ENCODE measurements around the gene RNF115. TPM values are rescaled to one million over a fixed set of nuclear protein-coding genes. Genes with fewer than 3 reads are reported as not detected.

RNF115 gene
- total and polyA plus RNA-seq, 12 donors, result 8.3 to 19.2 (median 12.4) TPM

- intact Hi-C loops (cut with DNase I), result loop anchor here in 1 of 2 donors (10.0 kb wide), 1 partner anchor 46 kb away; no protein-coding TSS in a partner anchor
- H3K4me3 ChIP-seq, result peak overlapping the region; percentile 29 to 92 (median 82)
- no peaks in the 10 kb centered on the region for H3K27me3 ChIP-seq
- 0 to 2% (median 1%) methylated on average over 15 to 35 of the region's 35 CpGs for WGBS, 4 donors
- peaks cover 4 to 15% of the 10 kb centered on the region in 2 donors for H3K4me1 ChIP-seq (replicated peaks in 1 of 2)
- H3K9me3 ChIP-seq (replicated peaks in 1 of 3), result no peaks in the 10 kb centered on the region
- TF ChIP-seq CTCF (IDR thresholded peaks at IDR 0.05), result no peak
- TF ChIP-seq POLR2A (IDR thresholded peaks at IDR 0.05), result no peak
- peak; percentile 54 to 71 (median 60) for DNase-seq
- H3K27ac ChIP-seq, result peak overlapping the region in 4 of 5 donors; percentile 75 to 93 (median 81)
- H3K36me3 ChIP-seq (replicated peaks in 1 of 2), result peaks cover 0 to 34% of the 10 kb centered on the region in 2 donors
These were observed 34.5 kb upstream of the RNF115 start for GRCh38 chr1:145858238-145858900.

GRCh38 chr1:145857170-145857569 is 33.3 kb upstream of the RNF115 start:
- intact Hi-C loops (cut with DNase I), result loop anchor here in 1 of 2 donors (10.0 kb wide), 1 partner anchor 48 kb away; no protein-coding TSS in a partner anchor
- Histone ChIP-seq H3K36me3 (replicated peaks in 1 of 2) (peaks cover 0 to 46% of the 10 kb centered on the region in 2 donors), H3K4me1 (replicated peaks in 1 of 2) (peaks cover 4 to 15% of the 10 kb centered on the region in 2 donors), H3K27ac (no peak overlapping the region), H3K9me3 (replicated peaks in 1 of 3) (no peaks in the 10 kb centered on the region), H3K4me3 (no peak overlapping the region), H3K27me3 (no peaks in the 10 kb centered on the region)
- no peak for TF ChIP-seq POLR2A (IDR thresholded peaks at IDR 0.05)
- DNase-seq, result no peak
- 86 to 100% (median 89%) methylated on average over 3 to 4 of the region's 4 CpGs for WGBS, 4 donors

GRCh38 chr1:145855426-145855948 is 31.6 kb upstream of the RNF115 start:
- peaks cover 0 to 62% of the 10 kb centered on the region in 2 donors for H3K36me3 ChIP-seq (replicated peaks in 1 of 2)
- H3K9me3 ChIP-seq (replicated peaks in 1 of 3), result no peaks in the 10 kb centered on the region
- intact Hi-C loops (cut with DNase I), result loop anchor here in 1 of 2 donors (10.0 kb wide), 1 partner anchor 49 kb away; no protein-coding TSS in a partner anchor

GRCh38 chr1:145849356-145850160 is 25.7 kb upstream of the RNF115 start:
- intact Hi-C loops (cut with DNase I), result loop anchor here (5.0 to 10.0 kb wide), 3 partner anchors 55 to 163 kb away; no protein-coding TSS in a partner anchor

More at GRCh38 chr1:145855426-145855948, 31.6 kb upstream of the RNF115 start:
- Histone ChIP-seq H3K4me1 (replicated peaks in 1 of 2) (peaks cover 4 to 15% of the 10 kb centered on the region in 2 donors), H3K27ac (no peak overlapping the region), H3K4me3 (no peak overlapping the region), H3K27me3 (no peaks in the 10 kb centered on the region)
- 77 to 83% (median 79%) methylated on average over 7 of the region's 7 CpGs for WGBS, 4 donors
- TF ChIP-seq POLR2A (IDR thresholded peaks at IDR 0.05), result no peak
- no peak for TF ChIP-seq CTCF (IDR thresholded peaks at IDR 0.05)
- DNase-seq, result no peak

More at GRCh38 chr1:145849356-145850160, 25.7 kb upstream of the RNF115 start:
- peaks cover 0 to 65% of the 10 kb centered on the region in 2 donors for H3K36me3 ChIP-seq (replicated peaks in 1 of 2)
- H3K4me3 ChIP-seq, result no peak overlapping the region
- no peaks in the 10 kb centered on the region for H3K27me3 ChIP-seq
- H3K4me1 ChIP-seq (replicated peaks in 1 of 2), result peaks cover 9 to 15% of the 10 kb centered on the region in 2 donors
- no peaks in the 10 kb centered on the region for H3K9me3 ChIP-seq (replicated peaks in 1 of 3)
- WGBS, 4 donors, result 73 to 83% (median 77%) methylated on average over 10 to 15 of the region's 15 CpGs
- peak in 1 of 7 donors; percentile 40 for DNase-seq
- TF ChIP-seq CTCF (IDR thresholded peaks at IDR 0.05), result no peak
- TF ChIP-seq POLR2A (IDR thresholded peaks at IDR 0.05), result no peak
- H3K27ac ChIP-seq, result peak overlapping the region in 1 of 5 donors; percentile 68
